ENCODE data around the gene TRMT11. TPM values are rescaled to one million over a fixed set of nuclear protein-coding genes. Genes with fewer than 3 reads are reported as not detected.

Gene TRMT11
- total RNA-seq, 6 donors from 2014 or later, result 13.8 to 66.0 (median 25.5) TPM

- no peak for DNase-seq
- Histone ChIP-seq H3K27ac (peak overlapping the region in 3 of 4 donors; percentile 96 to 100 (median 97)), H3K27me3 (no peaks in the 10 kb centered on the region), H3K9me3 (no peaks in the 10 kb centered on the region), H3K4me3 (no peak overlapping the region), H3K4me1 (peaks cover 24 to 34% (median 28%) of the 10 kb centered on the region in 4 donors), H3K36me3 (peaks cover 0 to 3% (median 0%) of the 10 kb centered on the region in 4 donors)
- WGBS, 2 donors, result 86 to 92% methylated on average over 4 of the region's 4 CpGs
- TF ChIP-seq CTCF (IDR thresholded peaks at IDR 0.05) (no peak), EP300 (IDR thresholded peaks at IDR 0.05) (no peak), POLR2A (IDR thresholded peaks at IDR 0.05) (no peak), POLR2AphosphoS5 (IDR thresholded peaks at IDR 0.05) (no peak)
- no peak for ATAC-seq (ENCODE audit: low FRiP score in 2 of 2)
These were observed 27.3 kb upstream of the TRMT11 start for GRCh38 chr6:125959041-125959440.

- peaks cover 0 to 3% (median 0%) of the 10 kb centered on the region in 4 donors for H3K36me3 ChIP-seq
- no peak overlapping the region for H3K4me3 ChIP-seq
- 87 to 94% methylated on average over 3 of the region's 3 CpGs for WGBS, 2 donors
- no peaks in the 10 kb centered on the region for H3K27me3 ChIP-seq
- no peak for ATAC-seq (ENCODE audit: low FRiP score in 2 of 2)
- H3K4me1 ChIP-seq, result peaks cover 24 to 33% (median 27%) of the 10 kb centered on the region in 4 donors
- DNase-seq, result no peak
- peak overlapping the region in 1 of 4 donors; percentile 96 for H3K27ac ChIP-seq
- no peaks in the 10 kb centered on the region for H3K9me3 ChIP-seq
- no peak for TF ChIP-seq POLR2AphosphoS5 (IDR thresholded peaks at IDR 0.05)
- TF ChIP-seq EP300 (IDR thresholded peaks at IDR 0.05), result no peak
- no peak for TF ChIP-seq POLR2A (IDR thresholded peaks at IDR 0.05)
- TF ChIP-seq CTCF (IDR thresholded peaks at IDR 0.05), result no peak
These were observed 25.2 kb upstream of the TRMT11 start for GRCh38 chr6:125961117-125961516.

GRCh38 chr6:125962900-125963497 lies 23.3 kb upstream of the TRMT11 start:
- TF ChIP-seq CTCF (IDR thresholded peaks at IDR 0.05) (no peak), POLR2AphosphoS5 (IDR thresholded peaks at IDR 0.05) (no peak), EP300 (IDR thresholded peaks at IDR 0.05) (no peak), POLR2A (IDR thresholded peaks at IDR 0.05) (no peak)
- Histone ChIP-seq H3K27me3 (no peaks in the 10 kb centered on the region), H3K36me3 (peaks cover 0 to 11% (median 2%) of the 10 kb centered on the region in 4 donors), H3K4me3 (no peak overlapping the region), H3K4me1 (peaks cover 17 to 23% (median 20%) of the 10 kb centered on the region in 4 donors), H3K27ac (peak overlapping the region in 1 of 4 donors; percentile 17), H3K9me3 (no peaks in the 10 kb centered on the region)
- ATAC-seq (ENCODE audit: low FRiP score in 2 of 2) (no peak), DNase-seq (no peak)
- WGBS, 2 donors, result 88 to 94% methylated on average over 8 of the region's 8 CpGs

GRCh38 chr6:125963817-125964216 lies 22.5 kb upstream of the TRMT11 start:
- ATAC-seq (ENCODE audit: low FRiP score in 2 of 2) (no peak), DNase-seq (no peak)
- peaks cover 8 to 15% (median 12%) of the 10 kb centered on the region in 4 donors for H3K4me1 ChIP-seq
- H3K27me3 ChIP-seq, result no peaks in the 10 kb centered on the region
- H3K36me3 ChIP-seq, result peaks cover 0 to 14% (median 3%) of the 10 kb centered on the region in 4 donors
- peak overlapping the region in 1 of 4 donors; percentile 17 for H3K27ac ChIP-seq
- no peaks in the 10 kb centered on the region for H3K9me3 ChIP-seq
- 65 to 75% methylated on average over 2 of the region's 2 CpGs for WGBS, 2 donors
- H3K4me3 ChIP-seq, result no peak overlapping the region
- TF ChIP-seq POLR2AphosphoS5 (IDR thresholded peaks at IDR 0.05) (no peak), EP300 (IDR thresholded peaks at IDR 0.05) (no peak), CTCF (IDR thresholded peaks at IDR 0.05) (no peak)

GRCh38 chr6:125966569-125966968 lies 19.8 kb upstream of the TRMT11 start:
- TF ChIP-seq EP300 (IDR thresholded peaks at IDR 0.05) (no peak), POLR2A (IDR thresholded peaks at IDR 0.05) (no peak), CTCF (IDR thresholded peaks at IDR 0.05) (no peak), POLR2AphosphoS5 (IDR thresholded peaks at IDR 0.05) (no peak)
- H3K27ac ChIP-seq, result no peak overlapping the region
- H3K9me3 ChIP-seq, result no peaks in the 10 kb centered on the region
- ATAC-seq (ENCODE audit: low FRiP score in 2 of 2), result no peak
- peaks cover 0 to 14% (median 1%) of the 10 kb centered on the region in 4 donors for H3K36me3 ChIP-seq
- H3K27me3 ChIP-seq, result no peaks in the 10 kb centered on the region
- no peak for DNase-seq
- no peak overlapping the region for H3K4me3 ChIP-seq
- 95 to 98% methylated on average over 1 of the region's 1 CpG for WGBS, 2 donors
- H3K4me1 ChIP-seq, result peaks cover 0 to 6% (median 0%) of the 10 kb centered on the region in 4 donors
